CD4-positive, alpha-beta T cell (primary cell): ENCODE results near the gene SMIM14. TPM values are rescaled to one million over a fixed set of nuclear protein-coding genes. Genes with fewer than 3 reads are reported as not detected.
A peak's percentile ranks its signal among the peaks of the same experiment; 100 is the strongest.

Experiments used
- ATAC-seq: fragments of 200-7000 bp; cut with Tn5 transposase; one replicate; pipeline ENCODE4 v1.10.0; 2022; ENCODE audit warnings: mild to moderate bottlenecking; ENCODE audit not compliant: poor library complexity
- CTCF ChIA-PET: fragments of 350-600 bp; sonication (Branson Sonifier 250); formaldehyde crosslinking; loops from one replicate; lab custom pipeline; 2021; ENCODE audit warnings: antibody characterized with exemption, inconsistent platforms; lab: Charles Lee
- POLR2A ChIA-PET: fragments of 350-600 bp; sonication (Branson Sonifier 250); formaldehyde crosslinking; loops from one replicate; lab custom pipeline; 2021; ENCODE audit warnings: antibody characterized with exemption, inconsistent platforms; lab: Charles Lee
- DNase-seq, 14 experiments: peaks; one replicate each; pipeline ENCODE4 v3.0.0-alpha.2; 2013 to 2020; ENCODE audit warnings: mixed read lengths in 2 of 14
- H3K27ac ChIP-seq, 2 donors: one replicate each; pipeline versions ENCODE4 v1.5.1 to v1.7.0; 2013; ENCODE audit warnings: low read length in 2 of 2, low read depth in 1 of 2, mild to moderate bottlenecking in 1 of 2
- H3K27me3 ChIP-seq, 2 experiments: 1 replicate in 1 of 2; 2 replicates in 1 of 2; pipeline versions ENCODE4 v1.6.1 to v1.7.0; 2013; ENCODE audit warnings: low read length in 2 of 2, control low read depth in 1 of 2, mild to moderate bottlenecking in 1 of 2, moderate library complexity in 1 of 2; ENCODE audit not compliant: insufficient read depth in 2 of 2, control insufficient read depth in 1 of 2
- H3K36me3 ChIP-seq: one replicate; pipeline ENCODE4 v1.6.1; 2013; ENCODE audit warnings: low read length, control low read depth; ENCODE audit not compliant: insufficient read depth
- H3K4me1 ChIP-seq: one replicate; pipeline ENCODE4 v1.6.1; 2013; ENCODE audit warnings: low read length, control low read depth; ENCODE audit not compliant: insufficient read depth
- H3K4me3 ChIP-seq: one replicate; pipeline ENCODE4 v1.5.1; 2013; ENCODE audit warnings: mild to moderate bottlenecking, low read length, moderate library complexity
- H3K9me3 ChIP-seq, 2 experiments: 1 replicate in 1 of 2; 2 replicates in 1 of 2; pipeline versions ENCODE4 v1.6.1 to v1.7.0; 2013; ENCODE audit warnings: low read length in 2 of 2, mild to moderate bottlenecking in 2 of 2, control low read depth in 1 of 2, moderate library complexity in 1 of 2; ENCODE audit not compliant: control insufficient read depth in 1 of 2, insufficient read depth in 1 of 2
- H3K27ac Mint-ChIP-seq: one replicate; pipeline ENCODE4 v1.8.0; 2020; ENCODE audit warnings: mixed read lengths
- H3K27me3 Mint-ChIP-seq: one replicate; pipeline ENCODE4 v1.8.0; 2021; ENCODE audit warnings: mixed read lengths
- H3K36me3 Mint-ChIP-seq: one replicate; pipeline ENCODE4 v1.8.0; 2021; ENCODE audit warnings: low read depth, mixed read lengths
- H3K4me1 Mint-ChIP-seq: one replicate; pipeline ENCODE4 v1.8.0; 2021; ENCODE audit warnings: low read depth, mixed read lengths
- H3K4me3 Mint-ChIP-seq: one replicate; pipeline ENCODE4 v1.8.0; 2020; ENCODE audit warnings: mild to moderate bottlenecking, mixed read lengths
- H3K9me3 Mint-ChIP-seq: one replicate; pipeline ENCODE4 v1.8.0; 2020; ENCODE audit warnings: mixed read lengths
- CTCF ChIP-seq: fragments of 200-600 bp; IDR thresholded peaks from one replicate; pipeline ENCODE4 v1.8.0; 2022; ENCODE audit warnings: antibody characterized with exemption, mild to moderate bottlenecking
- intact Hi-C, 2 experiments: fragments of 100-400 bp; cut with DNase I in 1 of 2; cut with micrococcal nuclease in 1 of 2; formaldehyde crosslinking; loops; one replicate each; pipeline versions ENCODE4 v1.15.1 to v1.9.0; 2023 to 2025; cut with DNase I, micrococcal nuclease
- total RNA-seq, 174 experiments: library from RNA in 2 of 174; stranded (reverse) in 2 of 174; gene quantifications; one replicate each; pipeline ENCODE4 v1.2.3 and lab custom pipeline; 2021 to 2026

The SMIM14 gene
- total RNA-seq, 2 experiments from 2014 or later = 2.0 to 3.1 TPM

GRCh38 chr4:39525822-39526690, 112.6 kb downstream of the SMIM14 start:
- H3K27ac ChIP-seq = no peak overlapping the region
- intact Hi-C loops = loop anchor here in 1 of 2 experiments (2.0 to 10.0 kb wide), 8 partner anchors 67 to 1699 kb away; partner anchors contain the start of genes LIAS, PDS5A, PGM2 and RFC1
- CTCF ChIA-PET = no interaction called here

GRCh38 chr4:39524161-39524957, 114.3 kb downstream of the SMIM14 start:
- no peak for ATAC-seq
- H3K4me3 Mint-ChIP-seq = no peak overlapping the region
- H3K9me3 ChIP-seq = no peaks in the 10 kb centered on the region
- intact Hi-C loops = loop anchor here in 1 of 2 experiments (10.0 kb wide), 1 partner anchor 160 kb away; the partner anchor contains the start of gene RFC1
- H3K36me3 ChIP-seq = no peaks in the 10 kb centered on the region
- H3K27ac ChIP-seq = no peak overlapping the region
- CTCF ChIA-PET = interaction anchor here (0.6 kb wide), 1 partner anchor 200 kb away, joined by 3 read pairs; no protein-coding TSS in a partner anchor
- no peak overlapping the region for H3K4me3 ChIP-seq
- no peaks in the 10 kb centered on the region for H3K27me3 Mint-ChIP-seq
- no peaks in the 10 kb centered on the region for H3K27me3 ChIP-seq
- POLR2A ChIA-PET = interaction anchor here (1.0 kb wide), 1 partner anchor 454 kb away, joined by 3 read pairs; no protein-coding TSS in a partner anchor
- peaks cover 22% of the 10 kb centered on the region for H3K4me1 Mint-ChIP-seq
- DNase-seq = no peak
- no peaks in the 10 kb centered on the region for H3K9me3 Mint-ChIP-seq
- H3K27ac Mint-ChIP-seq = no peak overlapping the region
- H3K36me3 Mint-ChIP-seq = peaks cover 4% of the 10 kb centered on the region
- no peak for TF ChIP-seq CTCF
- H3K4me1 ChIP-seq = peaks cover 22% of the 10 kb centered on the region

More at GRCh38 chr4:39525822-39526690, 112.6 kb downstream of the SMIM14 start:
- ATAC-seq (no peak), DNase-seq (peak in 1 of 14 experiments; percentile 1)
- no peaks in the 10 kb centered on the region for H3K36me3 ChIP-seq
- Mint-ChIP-seq H3K9me3 (peaks cover 3% of the 10 kb centered on the region), H3K36me3 (peaks cover 12% of the 10 kb centered on the region), H3K27me3 (no peaks in the 10 kb centered on the region), H3K4me3 (peak overlapping the region; percentile 91), H3K4me1 (peaks cover 22% of the 10 kb centered on the region), H3K27ac (peak overlapping the region; percentile 88)
- POLR2A ChIA-PET = interaction anchor here (0.7 to 3.0 kb wide), 5 partner anchors 11 to 665 kb away, joined by 3 to 42 read pairs (median 13); partner anchors contain the start of genes LIAS, RPL9, SMIM14 and UBE2K
- no peak for TF ChIP-seq CTCF
- peak overlapping the region; percentile 98 for H3K4me3 ChIP-seq
- no peaks in the 10 kb centered on the region for H3K27me3 ChIP-seq
- H3K4me1 ChIP-seq = peaks cover 22% of the 10 kb centered on the region
- H3K9me3 ChIP-seq = peaks cover 5 to 6% of the 10 kb centered on the region in 2 experiments

- ChIA-PET POLR2A (no interaction called here), CTCF (interaction anchor here (0.7 kb wide), 1 partner anchor 296 kb away, joined by 3 read pairs; no protein-coding TSS in a partner anchor)
- no peak for DNase-seq
- no peaks in the 10 kb centered on the region for H3K36me3 ChIP-seq
- Mint-ChIP-seq H3K4me3 (no peak overlapping the region), H3K27me3 (no peaks in the 10 kb centered on the region), H3K36me3 (no peaks in the 10 kb centered on the region), H3K4me1 (peaks cover 16% of the 10 kb centered on the region), H3K9me3 (no peaks in the 10 kb centered on the region), H3K27ac (no peak overlapping the region)
- no peak for ATAC-seq
- H3K4me1 ChIP-seq = peaks cover 10% of the 10 kb centered on the region
- no peak overlapping the region for H3K4me3 ChIP-seq
- H3K27ac ChIP-seq = no peak overlapping the region
- H3K9me3 ChIP-seq = no peaks in the 10 kb centered on the region
- intact Hi-C loops = loop anchor here in 1 of 2 experiments (10.0 kb wide), 1 partner anchor 157 kb away; the partner anchor contains the start of gene RFC1
- no peaks in the 10 kb centered on the region for H3K27me3 ChIP-seq
- no peak for TF ChIP-seq CTCF
These were observed 116.6 kb downstream of the SMIM14 start for GRCh38 chr4:39522068-39522467.
